NT2/D1 (cell line): ENCODE measurements around the gene NELL1.

Experiments
- SUZ12 ChIP-seq: IDR thresholded peaks from 2 replicates; pipeline ENCODE4 v1.6.1; 2011; ENCODE audit not compliant: insufficient read length, insufficient read depth; ENCODE audit errors: extremely low read depth
- YY1 ChIP-seq: IDR thresholded peaks from 2 replicates; pipeline ENCODE4 v1.6.1; 2011; ENCODE audit not compliant: insufficient read length, insufficient read depth
- ZNF274 ChIP-seq: IDR thresholded peaks from 2 replicates; pipeline ENCODE4 v1.6.1; 2011; ENCODE audit warnings: mild to moderate bottlenecking, low read depth, low read length

- TF ChIP-seq SUZ12 (no peak), YY1 (no peak), ZNF274 (no peak)
These were observed 37.2 kb upstream of the NELL1 start for GRCh38 chr11:20632169-20632532.
